Measurements from ENCODE around the gene OR10C1.

Gene OR10C1

DNA sequence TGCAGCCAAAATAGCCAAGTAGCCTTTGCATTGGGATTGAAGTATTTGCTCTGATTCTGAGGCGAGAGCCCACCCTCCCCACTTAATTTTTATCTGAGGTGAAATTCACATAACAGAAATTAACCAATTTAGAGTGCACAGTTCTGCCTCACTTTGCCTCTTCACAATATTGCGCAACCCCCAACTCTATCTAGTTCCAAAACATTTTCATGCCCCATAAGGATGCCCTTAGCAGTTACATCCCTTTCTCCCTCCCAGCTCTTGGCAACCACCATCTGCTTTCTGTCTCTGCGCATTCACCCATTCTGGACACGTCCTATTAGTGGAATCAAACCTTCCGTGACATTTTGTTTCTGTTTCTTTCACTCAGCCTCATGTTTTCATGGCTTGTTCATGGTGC, 39.6 kb downstream of the OR10C1 start:
- DNase-seq, result no peak

DNA sequence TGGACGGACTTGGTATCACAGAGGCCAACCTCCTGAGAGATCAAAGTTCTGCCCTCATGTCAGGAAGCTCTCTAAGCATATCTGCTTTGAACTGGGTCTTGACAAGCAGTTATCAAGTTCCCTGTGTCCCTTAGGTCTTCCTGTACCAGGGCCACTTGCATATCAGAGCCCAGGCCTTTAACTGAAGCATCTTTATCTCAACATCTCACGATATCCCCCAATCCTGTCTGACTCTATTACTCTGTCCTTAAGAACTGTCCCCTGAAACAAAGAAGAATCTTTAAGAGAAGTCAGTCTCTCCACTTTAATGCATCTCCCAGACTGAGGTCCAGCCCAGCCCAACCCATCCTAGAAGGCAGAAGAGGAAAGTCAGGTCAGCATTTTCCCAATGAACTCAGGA, 40.5 kb downstream of the OR10C1 start:
- DNase-seq, result no peak

GRCh38 chr6:29483186-29483585, 44.1 kb downstream of the OR10C1 start:
- DNase-seq, result no peak

DNA sequence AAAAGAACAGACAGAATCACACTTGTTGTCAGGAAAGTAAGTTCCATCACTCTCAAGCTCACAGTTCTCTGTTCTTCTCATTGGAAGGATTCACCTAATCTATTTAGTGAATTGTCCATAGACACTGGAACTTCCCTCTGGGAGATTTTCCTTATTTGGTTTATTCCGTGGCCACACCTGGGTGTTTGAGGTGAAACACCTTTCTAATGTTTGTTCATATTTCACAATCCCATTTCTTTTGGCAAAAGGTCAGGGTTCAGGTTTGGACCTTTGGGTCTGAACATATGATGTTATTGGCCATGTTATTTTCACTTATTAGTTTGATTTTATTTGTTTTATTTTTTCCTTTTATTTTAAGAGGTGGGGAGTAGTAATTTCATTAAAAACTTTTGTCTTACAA, 44.6 kb downstream of the OR10C1 start:
- no peak for DNase-seq

DNA sequence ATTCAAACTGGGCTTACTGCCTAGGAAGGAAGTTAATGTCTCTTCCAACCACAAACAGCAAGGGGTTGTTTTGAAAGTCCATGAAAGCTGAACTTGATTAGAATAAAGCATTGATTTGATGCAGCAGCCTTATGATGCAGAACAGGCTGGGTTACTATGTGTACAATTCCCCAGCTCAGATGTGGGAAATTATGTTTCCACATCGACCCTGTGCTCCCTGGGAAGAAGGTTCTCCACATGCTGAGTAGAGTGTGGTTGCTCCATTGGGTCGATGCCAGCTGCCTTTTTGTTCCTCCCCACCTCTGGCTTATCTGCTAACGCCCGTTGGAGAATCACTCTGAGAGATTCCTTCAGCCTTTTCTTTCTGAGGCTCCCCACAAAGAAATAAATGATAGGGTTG, 47.5 kb downstream of the OR10C1 start:
- DNase-seq, result no peak

DNA sequence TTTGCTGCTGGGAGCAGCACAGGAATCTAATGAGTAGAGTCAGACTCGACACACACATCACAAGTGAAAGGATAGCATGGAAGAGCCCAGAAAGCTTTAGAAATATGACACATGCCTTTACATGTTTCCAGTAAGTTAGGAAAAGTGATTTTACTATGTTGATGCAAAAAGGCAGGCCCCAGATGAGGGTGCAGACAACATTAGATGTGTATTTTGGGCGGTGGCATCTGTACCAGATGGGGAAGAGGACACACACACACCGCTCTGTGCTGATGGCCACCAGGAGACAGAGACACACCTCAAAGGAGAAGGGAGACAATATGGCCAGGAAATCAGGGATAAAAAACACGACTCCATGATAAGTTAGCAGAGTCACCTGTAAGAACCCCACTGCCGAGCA, 48.0 kb downstream of the OR10C1 start:
- DNase-seq, result no peak

GRCh38 chr6:29487660-29488059, 48.6 kb downstream of the OR10C1 start, which contains the start of gene MAS1L:
Gene MAS1L, minus strand, starts transcription at chr6:29487956. Its CDS starts 54 bp downstream, at chr6:29487902.
- DNase-seq, result no peak

- no peak for DNase-seq
Measured at GRCh38 chr6:29488874-29489273, 49.8 kb downstream of the OR10C1 start.

DNA sequence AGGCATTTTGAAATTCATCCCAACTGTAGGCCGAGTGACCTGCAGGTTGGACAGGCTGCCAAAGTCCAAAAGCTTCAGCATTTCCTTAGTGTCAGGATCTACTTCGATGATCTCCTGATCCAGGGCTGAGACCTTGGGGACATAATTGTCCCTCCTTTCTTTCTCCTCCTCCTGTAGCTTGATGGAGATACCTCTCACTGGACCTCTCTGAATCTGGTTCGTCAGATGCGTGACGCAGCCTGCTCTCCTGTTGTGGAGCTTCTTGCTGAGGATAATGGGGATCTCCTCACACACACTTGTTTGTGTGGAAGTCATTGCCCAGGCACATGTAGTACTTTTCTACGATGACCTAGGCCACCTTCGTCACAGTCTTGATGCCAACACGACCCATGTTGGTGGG, 50.2 kb downstream of the OR10C1 start:
- no peak for DNase-seq

GRCh38 chr6:29490055-29490454, 50.9 kb downstream of the OR10C1 start:
- DNase-seq, result no peak

DNA sequence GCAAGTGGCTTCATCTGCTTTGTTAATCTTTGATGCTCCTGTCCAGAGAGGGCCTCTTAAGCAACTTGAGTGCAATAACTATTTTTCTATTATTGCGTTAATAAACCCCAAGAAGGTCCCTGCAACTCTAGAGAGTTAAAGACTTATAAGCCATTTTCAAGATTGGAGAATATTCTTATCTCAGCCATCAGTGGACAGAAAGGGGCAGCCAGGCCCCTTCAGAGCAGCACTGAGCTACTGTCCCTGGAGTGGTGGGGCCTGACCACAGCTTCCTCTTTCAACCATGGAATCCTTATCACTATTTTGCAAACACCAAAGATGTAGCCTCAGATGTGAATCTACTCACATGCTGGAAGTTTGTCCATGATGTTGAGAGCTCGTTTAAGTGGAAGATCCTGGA, 51.4 kb downstream of the OR10C1 start:
- DNase-seq, result no peak
